Esophagus muscularis mucosa (tissue), 4 donors: ENCODE data around the gene ETV4.

Source experiments
- EP300 ChIP-seq: sonication (generic); formaldehyde crosslinking; IDR thresholded peaks from one replicate; pipeline ENCODE4 v1.6.1; 2017; ENCODE audit warnings: antibody characterized with exemption
- POLR2A ChIP-seq: fragments of 450-650 bp; IDR thresholded peaks from one replicate; pipeline ENCODE4 v1.6.1; 2017; ENCODE audit warnings: antibody characterized with exemption, moderate library complexity, mild to moderate bottlenecking, low read depth
- POLR2AphosphoS5 ChIP-seq, 2 donors: sonication (generic); formaldehyde crosslinking; IDR thresholded peaks; one replicate each; pipeline ENCODE4 v1.6.1; 2017; ENCODE audit warnings: antibody characterized with exemption in 2 of 2
- TF ChIP-seq, protein P1 (sequence below), 3 experiments: fragments of 200-600 bp in 2 of 3; fragments of 450-650 bp in 1 of 3; sonication (generic) in 2 of 3; IDR thresholded peaks; one replicate each; pipeline ENCODE4 v1.5.1; 2017 to 2019; ENCODE audit warnings: antibody characterized with exemption in 3 of 3, mild to moderate bottlenecking in 2 of 3, moderate library complexity in 1 of 3

GRCh38 chr17:43554857-43555256 is 8.7 kb upstream of the ETV4 start:
- TF ChIP-seq, protein P1, sequence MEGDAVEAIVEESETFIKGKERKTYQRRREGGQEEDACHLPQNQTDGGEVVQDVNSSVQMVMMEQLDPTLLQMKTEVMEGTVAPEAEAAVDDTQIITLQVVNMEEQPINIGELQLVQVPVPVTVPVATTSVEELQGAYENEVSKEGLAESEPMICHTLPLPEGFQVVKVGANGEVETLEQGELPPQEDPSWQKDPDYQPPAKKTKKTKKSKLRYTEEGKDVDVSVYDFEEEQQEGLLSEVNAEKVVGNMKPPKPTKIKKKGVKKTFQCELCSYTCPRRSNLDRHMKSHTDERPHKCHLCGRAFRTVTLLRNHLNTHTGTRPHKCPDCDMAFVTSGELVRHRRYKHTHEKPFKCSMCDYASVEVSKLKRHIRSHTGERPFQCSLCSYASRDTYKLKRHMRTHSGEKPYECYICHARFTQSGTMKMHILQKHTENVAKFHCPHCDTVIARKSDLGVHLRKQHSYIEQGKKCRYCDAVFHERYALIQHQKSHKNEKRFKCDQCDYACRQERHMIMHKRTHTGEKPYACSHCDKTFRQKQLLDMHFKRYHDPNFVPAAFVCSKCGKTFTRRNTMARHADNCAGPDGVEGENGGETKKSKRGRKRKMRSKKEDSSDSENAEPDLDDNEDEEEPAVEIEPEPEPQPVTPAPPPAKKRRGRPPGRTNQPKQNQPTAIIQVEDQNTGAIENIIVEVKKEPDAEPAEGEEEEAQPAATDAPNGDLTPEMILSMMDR (IDR thresholded peaks at IDR 0.05): no peak
- no peak for TF ChIP-seq POLR2AphosphoS5 (IDR thresholded peaks at IDR 0.05)
- TF ChIP-seq POLR2A: no peak
- no peak for TF ChIP-seq EP300
